ENCODE data around the gene PGPEP1. TPM values are rescaled to one million over a fixed set of nuclear protein-coding genes. Genes with fewer than 3 reads are reported as not detected.

The PGPEP1 gene
- total and polyA plus RNA-seq, 2 donors, result 13.3 to 14.8 TPM

DNA sequence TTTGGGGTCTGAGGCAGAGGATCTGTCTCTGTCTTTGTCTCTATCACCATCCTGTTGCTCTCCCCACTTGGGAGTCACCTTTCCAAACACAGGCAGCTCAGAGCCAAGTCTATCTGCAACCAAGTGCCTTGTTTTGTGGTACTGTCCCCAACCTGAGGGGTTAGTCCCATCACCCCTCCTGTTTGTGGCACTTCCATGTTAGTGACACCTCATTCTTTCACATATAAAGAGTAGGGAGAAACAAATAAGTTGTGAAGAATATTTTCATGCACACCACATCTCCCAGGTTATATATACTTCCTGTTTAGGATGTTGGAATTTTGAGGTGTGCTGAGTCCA lies 49.3 kb downstream of the PGPEP1 start:
- no peak for DNase-seq (ENCODE audit: low read depth in 6 of 9, low spot score in 9 of 9)
- Histone ChIP-seq H3K36me3 (ENCODE audit: control insufficient read depth in 2 of 2, insufficient read depth in 2 of 2, low read length in 1 of 2) (no peaks in the 10 kb centered on the region), H3K27ac (ENCODE audit: low read depth in 1 of 2, low read length in 1 of 2) (no peak overlapping the region), H3K4me3 (ENCODE audit: low read length in 2 of 2) (no peak overlapping the region), H3K27me3 (ENCODE audit: control insufficient read depth in 2 of 2, insufficient read depth in 1 of 2, low read length in 1 of 2) (peaks cover 16 to 76% of the 10 kb centered on the region in 2 donors), H3K4me1 (ENCODE audit: control insufficient read depth in 2 of 2, insufficient read depth in 2 of 2, low read length in 2 of 2) (peaks cover 5 to 9% of the 10 kb centered on the region in 2 donors), H3K9me3 (ENCODE audit: control insufficient read depth in 2 of 2, insufficient read depth in 1 of 2, low read length in 1 of 2) (peaks cover 0 to 13% of the 10 kb centered on the region in 2 donors)

DNA sequence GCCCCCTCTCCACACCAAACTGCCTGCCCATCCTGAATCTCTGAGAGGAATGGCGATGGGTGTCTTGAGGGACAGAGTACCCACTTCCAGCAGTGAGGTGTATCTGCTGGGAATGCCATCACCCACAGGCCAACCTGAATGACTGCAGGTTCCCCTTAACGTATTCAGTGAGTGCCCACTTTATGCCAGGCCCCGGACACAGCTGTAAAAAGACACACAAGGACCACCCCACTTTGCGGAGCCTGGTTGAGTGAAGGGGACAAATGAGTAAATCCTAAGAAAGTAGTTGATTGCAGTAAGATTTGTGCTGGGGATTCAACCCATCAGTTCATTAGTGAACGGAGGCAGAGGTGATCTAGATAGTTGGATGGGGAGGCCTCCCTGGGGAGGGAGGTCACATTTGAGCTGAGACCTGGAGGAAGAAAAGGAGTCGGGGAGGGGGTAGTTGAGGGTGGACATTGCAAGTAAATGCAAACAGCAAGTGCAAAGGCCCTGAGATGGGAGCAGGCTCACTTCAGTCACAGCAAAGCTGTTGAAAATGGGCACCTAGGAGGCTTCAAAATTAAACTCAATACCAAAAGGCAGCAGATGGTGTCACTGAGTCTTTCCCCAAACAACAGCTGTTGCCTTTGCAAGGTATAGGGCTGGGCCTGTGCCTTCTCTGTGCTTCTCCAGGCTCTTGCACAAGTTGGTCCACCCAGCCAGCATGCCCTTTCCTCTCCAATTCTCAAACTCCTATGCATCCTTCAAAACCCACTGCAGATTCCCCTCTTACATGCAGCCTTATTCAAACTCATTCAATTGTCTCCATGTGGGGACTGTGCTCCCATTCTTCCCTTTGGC lies 49.9 kb downstream of the PGPEP1 start:
- no peaks in the 10 kb centered on the region for H3K36me3 ChIP-seq (ENCODE audit: control insufficient read depth in 2 of 2, insufficient read depth in 2 of 2, low read length in 1 of 2)
- no peak overlapping the region for H3K4me3 ChIP-seq (ENCODE audit: low read length in 2 of 2)
- H3K4me1 ChIP-seq (ENCODE audit: control insufficient read depth in 2 of 2, insufficient read depth in 2 of 2, low read length in 2 of 2), result peaks cover 5 to 9% of the 10 kb centered on the region in 2 donors
- DNase-seq (ENCODE audit: low read depth in 6 of 9, low spot score in 9 of 9), result no peak
- peaks cover 0 to 13% of the 10 kb centered on the region in 2 donors for H3K9me3 ChIP-seq (ENCODE audit: control insufficient read depth in 2 of 2, insufficient read depth in 1 of 2, low read length in 1 of 2)
- WGBS, result 97% methylated on average over 6 of the region's 6 CpGs
- H3K27ac ChIP-seq (ENCODE audit: low read depth in 1 of 2, low read length in 1 of 2), result no peak overlapping the region
- peaks cover 16 to 72% of the 10 kb centered on the region in 2 donors for H3K27me3 ChIP-seq (ENCODE audit: control insufficient read depth in 2 of 2, insufficient read depth in 1 of 2, low read length in 1 of 2)

DNA sequence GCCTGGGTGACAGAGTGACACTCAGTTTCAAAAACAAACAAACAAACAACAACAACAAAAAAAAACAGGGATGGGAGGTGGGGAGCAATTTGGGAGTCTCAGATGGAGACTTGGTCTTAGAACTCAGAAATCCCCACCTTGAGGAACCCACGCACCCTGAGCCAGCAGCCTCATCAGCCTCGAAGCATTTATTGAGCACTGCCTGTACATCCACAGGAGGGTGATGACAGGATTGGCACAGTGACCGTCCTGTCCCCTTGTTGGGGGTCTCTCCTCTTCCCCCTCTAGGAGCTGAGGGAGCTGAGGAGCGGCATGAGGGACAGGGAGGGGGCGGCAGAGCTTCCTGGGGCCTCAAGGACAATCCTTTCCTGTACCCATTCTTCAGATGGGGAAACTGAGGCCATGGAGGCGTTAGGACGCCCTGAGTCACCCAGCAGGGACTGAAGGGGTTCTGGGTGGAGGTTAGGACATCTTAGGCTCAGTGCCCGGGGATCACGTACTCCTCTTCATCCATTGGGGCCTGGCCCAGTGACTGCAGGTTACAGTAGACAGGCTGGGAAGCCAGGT lies 51.2 kb downstream of the PGPEP1 start:
- peaks cover 0 to 13% of the 10 kb centered on the region in 2 donors for H3K9me3 ChIP-seq (ENCODE audit: control insufficient read depth in 2 of 2, insufficient read depth in 1 of 2, low read length in 1 of 2)
- 86% methylated on average over 9 of the region's 9 CpGs for WGBS
- no peaks in the 10 kb centered on the region for H3K36me3 ChIP-seq (ENCODE audit: control insufficient read depth in 2 of 2, insufficient read depth in 2 of 2, low read length in 1 of 2)
- H3K4me1 ChIP-seq (ENCODE audit: control insufficient read depth in 2 of 2, insufficient read depth in 2 of 2, low read length in 2 of 2), result peaks cover 5 to 9% of the 10 kb centered on the region in 2 donors
- no peak for DNase-seq (ENCODE audit: low read depth in 6 of 9, low spot score in 9 of 9)
- H3K27ac ChIP-seq (ENCODE audit: low read depth in 1 of 2, low read length in 1 of 2), result no peak overlapping the region
- H3K27me3 ChIP-seq (ENCODE audit: control insufficient read depth in 2 of 2, insufficient read depth in 1 of 2, low read length in 1 of 2), result peaks cover 18 to 66% of the 10 kb centered on the region in 2 donors
- no peak overlapping the region for H3K4me3 ChIP-seq (ENCODE audit: low read length in 2 of 2)

DNA sequence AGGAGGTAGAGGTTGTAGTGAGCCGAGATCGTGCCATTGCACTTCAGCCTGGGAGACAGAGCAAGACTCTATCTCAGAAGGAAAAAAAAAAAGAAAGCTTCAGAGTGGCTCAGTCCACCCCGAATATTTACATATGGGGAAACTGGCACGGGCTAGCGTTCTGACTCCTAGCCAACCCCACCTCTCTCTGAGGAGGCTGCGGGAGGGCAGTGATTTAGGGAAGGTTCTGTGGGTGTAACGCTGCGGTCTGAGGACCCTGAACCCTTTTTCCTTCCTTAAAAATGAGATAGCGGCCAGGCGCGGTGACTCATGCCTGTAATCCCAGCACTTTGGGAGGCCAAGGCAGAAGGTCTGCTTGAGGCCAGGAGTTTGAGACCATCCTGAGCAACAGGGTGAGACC lies 52.0 kb downstream of the PGPEP1 start:
- peaks cover 15 to 66% of the 10 kb centered on the region in 2 donors for H3K27me3 ChIP-seq (ENCODE audit: control insufficient read depth in 2 of 2, insufficient read depth in 1 of 2, low read length in 1 of 2)
- peaks cover 5 to 15% of the 10 kb centered on the region in 2 donors for H3K4me1 ChIP-seq (ENCODE audit: control insufficient read depth in 2 of 2, insufficient read depth in 2 of 2, low read length in 2 of 2)
- H3K4me3 ChIP-seq (ENCODE audit: low read length in 2 of 2), result no peak overlapping the region
- no peak overlapping the region for H3K27ac ChIP-seq (ENCODE audit: low read depth in 1 of 2, low read length in 1 of 2)
- peaks cover 0 to 13% of the 10 kb centered on the region in 2 donors for H3K9me3 ChIP-seq (ENCODE audit: control insufficient read depth in 2 of 2, insufficient read depth in 1 of 2, low read length in 1 of 2)
- DNase-seq (ENCODE audit: low read depth in 6 of 9, low spot score in 9 of 9), result no peak
- no peaks in the 10 kb centered on the region for H3K36me3 ChIP-seq (ENCODE audit: control insufficient read depth in 2 of 2, insufficient read depth in 2 of 2, low read length in 1 of 2)
- WGBS, result 20% methylated on average over 11 of the region's 11 CpGs

DNA sequence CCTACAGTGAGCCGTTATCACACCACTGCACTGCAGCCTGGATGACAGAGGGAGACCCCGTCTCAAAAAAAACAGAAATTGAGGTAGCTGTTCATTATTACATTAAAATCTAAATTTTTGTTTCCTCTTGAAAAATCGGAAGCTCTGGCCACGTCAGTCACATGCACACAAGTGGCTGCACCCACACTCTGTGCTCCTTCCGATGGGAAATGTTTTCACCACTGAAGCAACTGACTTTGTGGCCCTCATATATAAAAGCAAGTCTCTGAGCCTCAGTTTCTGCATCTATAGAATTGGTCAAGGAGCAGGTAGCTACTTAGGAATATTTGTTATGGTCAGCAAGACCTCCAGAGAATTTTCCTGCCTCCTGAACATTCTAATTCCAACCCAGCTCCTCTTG lies 52.5 kb downstream of the PGPEP1 start:
- H3K9me3 ChIP-seq (ENCODE audit: control insufficient read depth in 2 of 2, insufficient read depth in 1 of 2, low read length in 1 of 2), result peaks cover 0 to 13% of the 10 kb centered on the region in 2 donors
- H3K36me3 ChIP-seq (ENCODE audit: control insufficient read depth in 2 of 2, insufficient read depth in 2 of 2, low read length in 1 of 2), result no peaks in the 10 kb centered on the region
- peaks cover 16 to 66% of the 10 kb centered on the region in 2 donors for H3K27me3 ChIP-seq (ENCODE audit: control insufficient read depth in 2 of 2, insufficient read depth in 1 of 2, low read length in 1 of 2)
- no peak overlapping the region for H3K27ac ChIP-seq (ENCODE audit: low read depth in 1 of 2, low read length in 1 of 2)
- peaks cover 5 to 16% of the 10 kb centered on the region in 2 donors for H3K4me1 ChIP-seq (ENCODE audit: control insufficient read depth in 2 of 2, insufficient read depth in 2 of 2, low read length in 2 of 2)
- 35% methylated on average over 5 of the region's 5 CpGs for WGBS
- no peak for DNase-seq (ENCODE audit: low read depth in 6 of 9, low spot score in 9 of 9)
- H3K4me3 ChIP-seq (ENCODE audit: low read length in 2 of 2), result no peak overlapping the region

DNA sequence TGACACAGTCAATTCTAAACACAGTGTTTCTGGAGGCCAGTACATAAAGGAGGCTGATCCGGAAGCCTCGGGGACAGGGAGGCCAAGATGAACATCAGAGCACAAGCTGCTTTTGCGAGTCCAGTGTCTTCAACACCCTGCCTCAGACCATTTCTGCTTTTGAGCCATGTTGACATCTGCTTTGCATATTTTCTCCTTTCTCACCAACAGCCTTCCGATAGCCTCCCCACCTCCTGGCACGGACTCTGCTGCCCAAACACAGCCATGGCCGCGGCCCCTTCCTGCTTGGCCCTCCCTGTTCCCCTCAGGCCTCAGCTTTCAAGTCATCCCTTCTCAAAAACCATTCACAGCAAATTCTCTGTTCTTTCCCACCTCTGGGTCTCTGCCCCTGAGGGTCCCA lies 53.4 kb downstream of the PGPEP1 start:
- peaks cover 0 to 8% of the 10 kb centered on the region in 2 donors for H3K9me3 ChIP-seq (ENCODE audit: control insufficient read depth in 2 of 2, insufficient read depth in 1 of 2, low read length in 1 of 2)
- H3K36me3 ChIP-seq (ENCODE audit: control insufficient read depth in 2 of 2, insufficient read depth in 2 of 2, low read length in 1 of 2), result no peaks in the 10 kb centered on the region
- 86% methylated on average over 7 of the region's 7 CpGs for WGBS
- H3K27me3 ChIP-seq (ENCODE audit: control insufficient read depth in 2 of 2, insufficient read depth in 1 of 2, low read length in 1 of 2), result peaks cover 10 to 63% of the 10 kb centered on the region in 2 donors
- H3K4me3 ChIP-seq (ENCODE audit: low read length in 2 of 2), result no peak overlapping the region
- H3K4me1 ChIP-seq (ENCODE audit: control insufficient read depth in 2 of 2, insufficient read depth in 2 of 2, low read length in 2 of 2), result peaks cover 0 to 8% of the 10 kb centered on the region in 2 donors
- no peak for DNase-seq (ENCODE audit: low read depth in 6 of 9, low spot score in 9 of 9)
- no peak overlapping the region for H3K27ac ChIP-seq (ENCODE audit: low read depth in 1 of 2, low read length in 1 of 2)

DNA sequence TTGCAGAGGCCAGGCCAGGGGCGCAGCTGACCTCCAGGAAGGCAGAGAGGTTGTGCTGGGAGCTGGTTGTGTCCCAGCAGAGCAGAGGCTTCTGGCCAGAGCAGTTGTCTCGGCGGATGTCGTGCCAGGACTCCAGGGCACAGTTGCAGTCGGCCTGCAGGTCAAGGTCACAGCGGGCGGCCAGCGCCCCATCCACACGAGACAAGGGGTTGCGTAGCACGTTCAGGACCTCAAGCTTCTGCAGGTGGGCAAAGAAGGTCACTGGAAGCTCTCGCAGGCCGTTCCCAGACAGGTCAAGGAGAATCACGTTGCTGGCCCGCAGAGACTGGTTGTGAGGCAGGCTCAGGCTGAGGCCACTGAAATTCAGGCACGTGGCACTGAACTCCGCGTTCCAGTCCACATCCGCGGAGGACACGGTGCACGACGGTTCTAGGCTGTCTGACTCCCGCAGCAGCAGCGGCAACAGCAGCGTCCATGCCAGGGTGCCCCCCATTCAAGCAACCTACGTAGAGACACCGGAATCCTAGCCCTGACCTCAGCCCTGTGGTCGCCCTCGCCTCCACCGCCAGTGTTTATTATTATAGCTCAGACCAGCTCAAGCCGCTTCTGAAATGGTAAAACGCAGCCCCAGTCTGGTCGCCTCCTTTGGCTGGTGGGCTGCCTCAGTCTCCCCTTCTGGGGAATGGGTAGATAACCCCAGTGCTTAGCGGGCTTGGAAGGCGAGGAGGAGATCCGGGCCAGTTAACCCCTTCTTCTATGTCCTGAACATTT lies 56.3 kb downstream of the PGPEP1 start:
- WGBS, result 87% methylated on average over 37 of the region's 37 CpGs

DNA sequence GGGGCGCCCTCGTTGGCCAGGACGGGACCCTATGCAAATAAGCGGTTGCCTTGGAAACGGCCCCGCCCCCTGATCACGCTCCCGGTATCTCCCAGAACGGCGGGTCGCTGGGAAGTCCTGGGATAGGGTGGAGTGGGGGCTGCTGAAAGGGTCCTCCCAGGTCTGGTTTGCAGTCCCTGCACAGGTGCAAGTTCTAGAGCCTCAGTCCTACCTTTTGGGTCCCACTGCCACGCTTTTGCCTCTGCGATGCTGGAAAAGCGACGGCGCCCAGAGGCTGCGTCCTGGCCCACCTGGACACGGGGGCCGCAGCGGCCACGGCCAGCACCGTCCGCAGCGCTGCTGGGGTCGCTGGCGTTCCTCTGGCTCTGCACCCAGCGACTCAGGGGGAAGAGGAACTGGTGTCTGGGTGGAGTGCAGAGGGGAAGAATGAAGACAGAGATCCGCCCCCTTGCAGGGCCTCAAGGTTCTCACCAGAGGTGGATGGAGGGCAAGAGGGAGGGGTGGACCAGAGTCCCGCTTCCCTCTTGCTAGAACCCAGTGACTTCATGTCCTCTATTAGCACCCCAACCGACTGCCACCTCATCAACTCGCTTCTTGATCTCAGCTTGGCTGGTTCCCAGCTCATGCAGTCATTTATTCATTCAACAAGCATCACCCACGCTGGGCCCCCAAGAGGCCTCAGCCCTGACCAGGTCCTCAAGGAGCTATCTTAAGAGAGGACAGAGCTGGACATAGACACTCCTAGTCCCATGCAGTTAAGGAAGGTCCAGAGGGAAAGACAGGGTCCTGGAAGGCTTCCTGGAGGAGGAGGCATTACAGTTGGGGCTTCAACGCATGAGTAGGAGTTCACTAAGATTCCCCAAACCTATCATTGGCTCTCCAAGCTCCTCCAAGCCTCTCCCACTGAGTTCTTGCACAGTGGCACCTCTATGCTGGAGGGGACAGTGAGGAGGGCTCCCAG lies 57.1 kb downstream of the PGPEP1 start, which contains the start of gene LRRC25:
LRRC25 (minus strand) TSS at position 381 of the 961 bp plus-strand sequence. CDS start 659 bp downstream, outside the sequence.
- peak in 1 of 9 donors; percentile 44 for DNase-seq (ENCODE audit: low read depth in 6 of 9, low spot score in 9 of 9)
- peak within 1 kb of the TSS in 1 of 2 donors; percentile 18 for H3K27ac ChIP-seq (ENCODE audit: low read depth in 1 of 2, low read length in 1 of 2)

More for the DNA sequence above, 56.3 kb downstream of the PGPEP1 start:
- Histone ChIP-seq H3K36me3 (ENCODE audit: control insufficient read depth in 2 of 2, insufficient read depth in 2 of 2, low read length in 1 of 2) (no peaks in the 10 kb centered on the region), H3K4me1 (ENCODE audit: control insufficient read depth in 2 of 2, insufficient read depth in 2 of 2, low read length in 2 of 2) (peaks cover 0 to 10% of the 10 kb centered on the region in 2 donors), H3K9me3 (ENCODE audit: control insufficient read depth in 2 of 2, insufficient read depth in 1 of 2, low read length in 1 of 2) (peaks cover 0 to 3% of the 10 kb centered on the region in 2 donors), H3K4me3 (ENCODE audit: low read length in 2 of 2) (no peak overlapping the region), H3K27me3 (ENCODE audit: control insufficient read depth in 2 of 2, insufficient read depth in 1 of 2, low read length in 1 of 2) (peaks cover 8 to 40% of the 10 kb centered on the region in 2 donors), H3K27ac (ENCODE audit: low read depth in 1 of 2, low read length in 1 of 2) (no peak overlapping the region)
- no peak for DNase-seq (ENCODE audit: low read depth in 6 of 9, low spot score in 9 of 9)

More for the DNA sequence above, 57.1 kb downstream of the PGPEP1 start, which contains the start of gene LRRC25:
- peaks cover 8 to 34% of the 10 kb centered on the region in 2 donors for H3K27me3 ChIP-seq (ENCODE audit: control insufficient read depth in 2 of 2, insufficient read depth in 1 of 2, low read length in 1 of 2)
- H3K36me3 ChIP-seq (ENCODE audit: control insufficient read depth in 2 of 2, insufficient read depth in 2 of 2, low read length in 1 of 2), result no peaks in the 10 kb centered on the region
- 12% methylated on average over 33 of the region's 33 CpGs for WGBS
- H3K4me1 ChIP-seq (ENCODE audit: control insufficient read depth in 2 of 2, insufficient read depth in 2 of 2, low read length in 2 of 2), result peaks cover 0 to 15% of the 10 kb centered on the region in 2 donors
- H3K9me3 ChIP-seq (ENCODE audit: control insufficient read depth in 2 of 2, insufficient read depth in 1 of 2, low read length in 1 of 2), result peaks cover 0 to 3% of the 10 kb centered on the region in 2 donors
- H3K4me3 ChIP-seq (ENCODE audit: low read length in 2 of 2), result peak within 1 kb of the TSS in 1 of 2 donors; percentile 4

Measured in thymus (tissue), 11 donors.